Vagina (tissue), 2 donors: ENCODE results near the gene CYSRT1.

ENCODE experiments used
- CTCF ChIP-seq, 3 experiments: fragments of 450-650 bp in 2 of 3; fragments of 200-600 bp in 1 of 3; sonication (generic) in 1 of 3; IDR thresholded peaks; one replicate each; pipeline ENCODE4 v1.5.1; 2017 to 2019; ENCODE audit warnings: antibody characterized with exemption in 3 of 3, mild to moderate bottlenecking in 2 of 3, moderate library complexity in 2 of 3
- POLR2A ChIP-seq, 2 donors: fragments of 450-650 bp; IDR thresholded peaks; one replicate each; pipeline ENCODE4 v1.6.1; 2017; ENCODE audit warnings: antibody characterized with exemption in 2 of 2, mild to moderate bottlenecking in 2 of 2, moderate library complexity in 2 of 2

GRCh38 chr9:137227054-137227852, 2.3 kb downstream of the CYSRT1 start, which contains the start of gene RNF224:
- TF ChIP-seq POLR2A (IDR thresholded peaks at IDR 0.05) (no peak), CTCF (IDR thresholded peaks at IDR 0.05) (peak; percentile 57 to 76 (median 60))
